SJSA1 (cell line): ENCODE data around the gene SLC25A25. TPM values are rescaled to one million over a fixed set of nuclear protein-coding genes. Genes with fewer than 3 reads are reported as not detected.

ENCODE experiments used
- DNase-seq, 2 experiments: peaks; one replicate each; pipeline ENCODE4 v3.0.0-alpha.2; 2015 to 2020; ENCODE audit warnings: low spot score in 2 of 2, low read depth in 1 of 2
- H3K27ac ChIP-seq: fragments of 250-450 bp; sonication (Bioruptor Pico); 2 replicates; pipeline ENCODE4 v1.5.1; 2020; ENCODE audit warnings: mild to moderate bottlenecking, moderate library complexity
- H3K27me3 ChIP-seq: fragments of 250-450 bp; sonication (Bioruptor Pico); replicated peaks from 2 replicates; pipeline ENCODE4 v1.5.1; 2020; ENCODE audit warnings: mild to moderate bottlenecking, moderate library complexity
- H3K36me3 ChIP-seq: fragments of 250-450 bp; sonication (Bioruptor Pico); 2 replicates; pipeline ENCODE4 v1.5.1; 2020; ENCODE audit warnings: mild to moderate bottlenecking
- H3K4me1 ChIP-seq: fragments of 250-450 bp; sonication (Bioruptor Pico); replicated peaks from 2 replicates; pipeline ENCODE4 v1.6.1; 2021; ENCODE audit warnings: mild to moderate bottlenecking
- H3K4me3 ChIP-seq: fragments of 250-450 bp; sonication (Bioruptor Pico); 2 replicates; pipeline ENCODE4 v1.5.1; 2020; ENCODE audit warnings: mild to moderate bottlenecking
- H3K9me3 ChIP-seq: fragments of 250-450 bp; sonication (Bioruptor Pico); replicated peaks from 2 replicates; pipeline ENCODE4 v1.5.1; 2020; ENCODE audit warnings: mild to moderate bottlenecking
- total RNA-seq: library from RNA; depleted of rRNA; stranded (reverse); fragments of >200 nt; shearing (Covaris generic); gene quantifications from 2 replicates; pipeline ENCODE4 v1.2.3, GENCODE V29; 2014

Gene SLC25A25
- total RNA-seq, 1 experiment from 2014 or later, result 30.8 TPM

DNA sequence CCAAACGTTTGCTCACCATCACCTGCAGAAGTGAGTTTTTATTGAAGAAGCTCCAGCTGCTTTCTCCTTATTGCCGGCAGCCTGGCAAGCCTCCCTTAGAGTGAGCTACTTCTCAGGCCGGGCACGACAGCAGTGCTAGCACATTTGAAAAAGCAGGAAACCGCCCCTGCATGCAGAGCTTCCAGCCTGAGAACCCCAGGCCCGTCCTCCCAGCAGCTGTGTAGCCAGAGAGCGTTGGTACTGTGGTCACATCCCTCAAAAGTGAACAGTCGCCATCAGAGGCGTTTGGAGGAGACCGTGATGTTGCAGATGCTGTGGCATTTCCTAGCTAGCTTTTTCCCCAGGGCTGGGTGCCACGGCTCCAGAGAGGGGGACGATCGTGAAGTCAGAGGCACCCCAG lies 23.5 kb downstream of the SLC25A25 start:
- Histone ChIP-seq H3K27ac (no peak overlapping the region), H3K4me3 (no peak overlapping the region), H3K9me3 (no peaks in the 10 kb centered on the region), H3K4me1 (peaks cover 23% of the 10 kb centered on the region), H3K27me3 (no peaks in the 10 kb centered on the region), H3K36me3 (peaks cover 12% of the 10 kb centered on the region)
- DNase-seq, result no peak

- H3K4me3 ChIP-seq, result no peak overlapping the region
Measured at GRCh38 chr9:128092199-128092977, 24.4 kb downstream of the SLC25A25 start.

GRCh38 chr9:128093011-128093410 lies 25.0 kb downstream of the SLC25A25 start:
- no peaks in the 10 kb centered on the region for H3K9me3 ChIP-seq
- peaks cover 31% of the 10 kb centered on the region for H3K4me1 ChIP-seq
- no peaks in the 10 kb centered on the region for H3K27me3 ChIP-seq
- DNase-seq, result no peak
- H3K36me3 ChIP-seq, result peaks cover 7% of the 10 kb centered on the region
- H3K4me3 ChIP-seq, result no peak overlapping the region
- H3K27ac ChIP-seq, result peak overlapping the region; percentile 84

More at GRCh38 chr9:128092199-128092977, 24.4 kb downstream of the SLC25A25 start:
- H3K27me3 ChIP-seq, result no peaks in the 10 kb centered on the region
- H3K36me3 ChIP-seq, result peaks cover 8% of the 10 kb centered on the region
- H3K4me1 ChIP-seq, result peaks cover 25% of the 10 kb centered on the region
- no peak for DNase-seq
- H3K27ac ChIP-seq, result peak overlapping the region; percentile 84
- H3K9me3 ChIP-seq, result no peaks in the 10 kb centered on the region

DNA sequence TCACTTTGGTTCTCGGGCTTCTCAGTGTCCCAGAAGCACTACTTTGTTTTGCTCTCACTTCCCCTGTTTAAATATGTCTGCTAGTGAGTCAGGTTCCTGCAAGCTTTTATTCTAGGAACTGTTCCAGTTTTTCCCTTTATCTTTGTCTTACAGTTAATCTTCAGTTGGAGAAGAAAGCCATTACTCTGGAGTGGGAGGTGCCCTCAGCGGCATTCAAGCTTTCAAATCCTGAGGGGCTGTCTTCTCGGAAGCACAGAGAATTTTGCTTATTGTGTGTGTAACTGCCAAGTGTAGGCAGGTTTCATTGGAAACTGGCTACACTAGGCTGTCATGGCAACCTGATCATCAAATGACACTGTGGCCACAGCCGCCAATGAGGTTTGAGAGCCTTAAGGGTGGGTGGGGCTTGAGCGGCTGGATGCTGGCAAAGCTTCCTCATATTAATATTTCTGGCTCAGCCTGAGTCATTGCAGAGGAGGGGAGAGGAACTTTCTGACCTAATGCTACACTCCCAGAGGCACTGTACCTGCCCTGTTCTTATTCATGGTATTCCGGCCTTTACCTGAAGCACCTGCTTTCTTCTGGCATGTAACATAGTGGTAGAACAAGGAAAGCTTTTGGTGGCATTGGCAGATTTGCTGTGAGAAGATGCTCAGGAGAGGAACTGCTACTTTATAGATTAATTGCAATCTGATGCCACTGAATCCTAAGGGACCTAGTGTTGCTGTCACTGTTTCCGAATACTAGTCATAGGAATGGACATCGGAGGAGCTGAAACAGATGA lies 26.3 kb downstream of the SLC25A25 start:
- H3K27ac ChIP-seq, result peak overlapping the region; percentile 84
- no peaks in the 10 kb centered on the region for H3K27me3 ChIP-seq
- peaks cover 43% of the 10 kb centered on the region for H3K4me1 ChIP-seq
- DNase-seq, result peak; percentile 88 to 89
- H3K4me3 ChIP-seq, result no peak overlapping the region
- H3K9me3 ChIP-seq, result no peaks in the 10 kb centered on the region
- peaks cover 11% of the 10 kb centered on the region for H3K36me3 ChIP-seq

- Histone ChIP-seq H3K9me3 (no peaks in the 10 kb centered on the region), H3K27ac (peak overlapping the region; percentile 84), H3K4me3 (no peak overlapping the region), H3K4me1 (peaks cover 50% of the 10 kb centered on the region), H3K36me3 (peaks cover 18% of the 10 kb centered on the region), H3K27me3 (no peaks in the 10 kb centered on the region)
- DNase-seq, result no peak
Measured at GRCh38 chr9:128094950-128095544, 27.0 kb downstream of the SLC25A25 start.

GRCh38 chr9:128096616-128097536 lies 28.8 kb downstream of the SLC25A25 start:
- Histone ChIP-seq H3K4me1 (peaks cover 52% of the 10 kb centered on the region), H3K27ac (no peak overlapping the region), H3K27me3 (no peaks in the 10 kb centered on the region), H3K9me3 (no peaks in the 10 kb centered on the region), H3K4me3 (no peak overlapping the region), H3K36me3 (peaks cover 35% of the 10 kb centered on the region)
- DNase-seq, result no peak

DNA sequence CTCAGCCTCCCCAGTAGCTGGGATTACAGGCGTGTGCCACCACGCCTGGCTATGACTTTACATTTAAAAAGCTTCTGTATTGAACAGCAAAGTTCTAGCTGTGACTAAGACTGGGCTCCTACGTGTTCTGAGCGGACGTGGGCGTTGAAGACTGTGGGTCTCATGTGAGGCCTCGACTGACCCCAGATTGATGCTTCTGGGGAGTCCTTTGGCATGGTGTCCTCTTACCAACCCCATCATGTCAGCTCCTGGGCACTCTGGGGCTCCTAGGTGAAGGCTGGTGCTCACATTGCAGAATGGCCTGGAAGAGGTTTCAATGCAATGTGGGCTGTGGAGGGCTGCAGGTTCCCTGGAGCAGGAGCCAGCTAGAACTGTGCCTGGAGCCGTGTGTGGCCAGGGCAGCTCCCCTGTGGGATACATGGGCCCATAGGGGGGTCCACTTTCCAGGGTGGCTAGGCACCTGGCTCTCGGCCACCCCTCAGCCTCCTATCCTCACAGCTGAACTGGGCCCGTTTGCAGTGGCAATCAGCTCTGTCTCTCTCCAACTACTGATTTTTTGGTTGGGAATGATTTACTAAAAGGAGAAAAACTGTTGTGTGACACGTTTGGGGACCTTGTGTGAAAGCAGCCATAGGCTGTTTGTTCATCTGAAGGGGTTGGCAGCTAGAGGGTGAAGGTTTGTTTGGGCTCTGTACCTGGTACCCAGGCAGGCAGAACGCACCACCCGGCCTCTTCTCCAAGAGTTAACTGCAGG lies 29.7 kb downstream of the SLC25A25 start:
- Histone ChIP-seq H3K36me3 (peaks cover 44% of the 10 kb centered on the region), H3K27ac (peak overlapping the region; percentile 98), H3K27me3 (no peaks in the 10 kb centered on the region), H3K4me1 (peaks cover 49% of the 10 kb centered on the region), H3K4me3 (peak overlapping the region; percentile 41), H3K9me3 (no peaks in the 10 kb centered on the region)
- DNase-seq, result no peak

DNA sequence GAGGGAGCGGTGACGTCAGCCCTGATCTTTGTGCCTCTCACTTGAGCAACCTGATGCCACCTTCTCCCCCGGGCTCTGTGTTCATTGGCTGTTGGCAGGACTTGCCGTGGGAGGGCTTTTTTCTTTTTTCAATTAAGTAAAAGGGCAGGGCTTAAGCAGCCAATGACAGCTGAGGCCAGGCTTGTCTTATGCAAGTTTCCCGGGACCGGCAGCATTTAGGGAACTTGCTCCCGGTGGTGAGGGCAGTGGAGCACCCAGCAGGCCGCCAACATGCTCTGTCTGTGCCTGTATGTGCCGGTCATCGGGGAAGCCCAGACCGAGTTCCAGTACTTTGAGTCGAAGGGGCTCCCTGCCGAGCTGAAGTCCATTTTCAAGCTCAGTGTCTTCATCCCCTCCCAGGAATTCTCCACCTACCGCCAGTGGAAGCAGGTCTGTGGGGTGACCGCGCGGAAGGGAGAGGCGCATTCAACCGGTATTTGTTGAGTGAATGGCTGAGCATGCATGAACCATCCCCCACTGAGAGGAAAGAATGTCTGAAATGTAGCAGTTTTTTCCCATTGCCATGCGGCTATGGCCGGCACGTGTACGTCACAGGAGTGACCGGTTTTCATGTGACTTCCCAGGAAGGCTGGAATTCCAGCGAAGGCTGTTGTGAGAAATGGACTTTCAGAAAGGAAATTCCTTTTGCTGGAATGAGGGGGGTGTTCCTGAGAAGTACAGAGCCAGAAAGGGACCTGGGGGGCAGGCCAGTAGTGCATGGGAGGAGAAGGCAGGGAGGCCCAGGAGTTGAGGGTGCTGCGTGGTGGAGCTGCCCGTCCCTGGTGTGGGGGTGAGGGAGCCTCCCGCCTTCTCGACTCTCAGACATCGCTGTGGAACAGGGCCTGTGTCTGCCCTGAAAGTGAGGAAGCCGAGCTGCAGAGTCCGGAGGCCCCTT lies 30.5 kb downstream of the SLC25A25 start:
- H3K4me1 ChIP-seq, result peaks cover 41% of the 10 kb centered on the region
- H3K27ac ChIP-seq, result peak overlapping the region; percentile 98
- H3K9me3 ChIP-seq, result no peaks in the 10 kb centered on the region
- no peaks in the 10 kb centered on the region for H3K27me3 ChIP-seq
- H3K36me3 ChIP-seq, result peaks cover 52% of the 10 kb centered on the region
- DNase-seq, result peak; percentile 89 to 90
- peak overlapping the region; percentile 41 for H3K4me3 ChIP-seq

- Histone ChIP-seq H3K4me3 (peak overlapping the region; percentile 41), H3K4me1 (peaks cover 35% of the 10 kb centered on the region)
- no peak for DNase-seq
Measured at GRCh38 chr9:128099231-128099931, 31.3 kb downstream of the SLC25A25 start.

DNA sequence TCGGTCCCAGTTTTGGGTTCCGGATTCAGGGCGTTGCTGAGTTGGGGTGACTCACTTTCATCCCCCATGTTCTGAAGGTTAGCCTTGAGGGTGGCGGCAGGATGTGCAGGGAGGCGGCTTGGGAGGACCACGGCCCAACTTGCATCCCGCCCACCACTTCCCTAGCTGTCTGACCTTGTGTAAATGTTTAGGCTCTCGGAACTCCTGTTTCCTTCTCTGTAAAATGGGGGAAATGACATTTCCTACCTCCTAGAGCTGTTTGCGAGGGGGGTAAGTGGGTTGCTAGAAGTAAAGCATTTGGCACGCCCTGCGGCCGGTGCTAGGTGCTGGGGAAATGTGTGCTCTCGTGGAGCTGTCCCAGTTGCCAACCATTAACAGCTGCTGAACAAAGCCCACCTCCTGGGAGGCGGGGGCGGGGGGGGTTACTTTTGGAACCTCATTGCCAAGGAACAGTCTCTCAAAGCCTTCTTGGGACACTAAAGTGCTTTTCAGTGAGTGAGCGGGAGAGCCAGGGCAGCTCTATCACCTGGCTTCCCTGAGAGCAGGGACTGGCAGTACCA lies 32.0 kb downstream of the SLC25A25 start:
- no peaks in the 10 kb centered on the region for H3K9me3 ChIP-seq
- peaks cover 57% of the 10 kb centered on the region for H3K36me3 ChIP-seq
- H3K4me1 ChIP-seq, result peaks cover 29% of the 10 kb centered on the region
- H3K27me3 ChIP-seq, result no peaks in the 10 kb centered on the region
- peak overlapping the region; percentile 98; the same call in 1 of the 2 replicates for H3K27ac ChIP-seq
- DNase-seq, result no peak
- H3K4me3 ChIP-seq, result no peak overlapping the region

More at GRCh38 chr9:128099231-128099931, 31.3 kb downstream of the SLC25A25 start:
- Histone ChIP-seq H3K27me3 (no peaks in the 10 kb centered on the region), H3K9me3 (no peaks in the 10 kb centered on the region), H3K36me3 (peaks cover 60% of the 10 kb centered on the region), H3K27ac (peak overlapping the region; percentile 98)

- Histone ChIP-seq H3K4me1 (peaks cover 29% of the 10 kb centered on the region), H3K9me3 (no peaks in the 10 kb centered on the region), H3K27ac (no peak overlapping the region), H3K4me3 (no peak overlapping the region), H3K27me3 (no peaks in the 10 kb centered on the region), H3K36me3 (peaks cover 60% of the 10 kb centered on the region)
- DNase-seq, result no peak
Measured at GRCh38 chr9:128100581-128100980, 32.5 kb downstream of the SLC25A25 start.
